A673 (cell line): Measurements from ENCODE around the gene PSMD3. TPM values are rescaled to one million over a fixed set of nuclear protein-coding genes. Genes with fewer than 3 reads are reported as not detected.
A peak's percentile ranks its signal among the peaks of the same experiment; 100 is the strongest.

Source experiments
- BruUV-seq: library from RNA; stranded (reverse); fragments of 400-500 nt; replicated peaks from 2 replicates; lab custom pipeline; 2021; lab: Mats Ljungman, UMichigan
- CTCF ChIA-PET: fragments of 300-600 bp; sonication (Branson Sonifier 250); formaldehyde crosslinking; loops from one replicate; lab custom pipeline; 2022; ENCODE audit warnings: antibody characterized with exemption; lab: Charles Lee
- POLR2A ChIA-PET: fragments of 300-600 bp; sonication (Branson Sonifier 250); formaldehyde crosslinking; loops from one replicate; lab custom pipeline; 2022; ENCODE audit warnings: antibody characterized with exemption; ENCODE audit not compliant: low non-redundant PET; lab: Charles Lee
- DNase-seq: peaks from one replicate; pipeline ENCODE4 v3.0.0-alpha.2; 2015; ENCODE audit warnings: low spot score
- H3K27ac ChIP-seq: fragments of 200-600 bp; sonication (generic); 2 replicates; pipeline ENCODE4 v1.5.1; 2016; ENCODE audit warnings: mixed run types, low read depth, mild to moderate bottlenecking, mixed read lengths, antibody characterized with exemption, low read length; ENCODE audit not compliant: poor library complexity, severe bottlenecking
- H3K27me3 ChIP-seq: fragments of 200-600 bp; sonication (generic); replicated peaks from 2 replicates; pipeline ENCODE4 v1.6.1; 2017; ENCODE audit warnings: mixed run types, low read depth, mild to moderate bottlenecking, mixed read lengths, antibody characterized with exemption, low read length; ENCODE audit not compliant: insufficient read depth, poor library complexity
- H3K36me3 ChIP-seq: fragments of 200-600 bp; sonication (generic); 2 replicates; pipeline ENCODE4 v1.6.1; 2016; ENCODE audit warnings: mixed run types, mild to moderate bottlenecking, mixed read lengths, antibody characterized with exemption, low read length; ENCODE audit not compliant: insufficient read depth, poor library complexity, severe bottlenecking
- H3K4me1 ChIP-seq: fragments of 200-600 bp; sonication (generic); 2 replicates; pipeline ENCODE4 v1.6.1; 2017; ENCODE audit warnings: mixed run types, mild to moderate bottlenecking, mixed read lengths, antibody characterized with exemption, low read length; ENCODE audit not compliant: insufficient read depth, poor library complexity, severe bottlenecking
- H3K4me3 ChIP-seq: fragments of 200-600 bp; sonication (generic); 2 replicates; pipeline ENCODE4 v1.5.1; 2016; ENCODE audit warnings: low read depth, mixed run types, mild to moderate bottlenecking, mixed read lengths, low read length; ENCODE audit not compliant: poor library complexity, severe bottlenecking
- H3K9me3 ChIP-seq: fragments of 200-600 bp; sonication (generic); 2 replicates; pipeline ENCODE4 v1.6.1; 2016; ENCODE audit warnings: mixed run types, low read depth, mild to moderate bottlenecking, mixed read lengths, antibody characterized with exemption, low read length; ENCODE audit not compliant: poor library complexity, severe bottlenecking
- EZH2 ChIP-seq: fragments of 200-600 bp; sonication (generic); IDR thresholded peaks from 2 replicates; pipeline ENCODE4 v1.6.1; 2017; ENCODE audit warnings: borderline replicate concordance, low read depth, mild to moderate bottlenecking, mixed read lengths, antibody characterized with exemption, low read length; ENCODE audit not compliant: poor library complexity, severe bottlenecking
- intact Hi-C: fragments of 100-400 bp; cut with micrococcal nuclease; formaldehyde crosslinking; loops from one replicate; pipeline ENCODE4 v1.10.0; 2022; ENCODE audit not compliant: unreplicated experiment
- total RNA-seq: library from RNA; stranded (reverse); gene quantifications from 2 replicates; pipeline ENCODE4 v1.2.3, GENCODE V29; 2021
- TF ChIP-seq, protein P1 (sequence below): fragments of 300-800, 200-600 bp; sonication (generic); conservative IDR thresholded peaks from 2 replicates; pipeline ENCODE4 v1.5.1; 2017; ENCODE audit warnings: low read depth, mild to moderate bottlenecking, antibody characterized with exemption, low read length, moderate library complexity, mixed read lengths

The PSMD3 gene
- total RNA-seq, 1 experiment from 2014 or later, result 161 TPM

DNA sequence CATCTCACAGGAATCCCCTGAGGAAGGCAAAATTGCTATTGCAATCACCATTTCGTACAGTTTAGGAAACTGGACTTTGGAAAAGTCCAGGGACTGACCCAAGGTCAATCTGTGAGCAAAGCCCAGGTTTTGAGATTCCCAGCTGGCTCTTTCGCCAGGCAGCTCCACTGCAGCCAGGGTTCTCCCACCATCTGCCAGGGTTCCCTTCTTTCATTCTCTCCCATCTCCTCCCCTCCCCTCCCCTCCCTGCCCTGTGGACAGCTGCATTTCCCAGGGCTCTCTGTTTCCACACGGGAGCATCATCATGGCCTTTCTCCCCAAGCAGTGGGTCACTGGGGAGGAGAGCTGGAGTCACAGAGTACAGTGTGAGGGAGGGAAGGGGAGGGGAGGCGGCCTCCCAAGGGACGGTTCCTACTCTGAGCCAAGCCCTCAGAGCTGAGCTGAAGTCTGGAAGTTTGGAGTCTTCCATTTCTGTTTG lies 29.7 kb upstream of the PSMD3 start:
- Histone ChIP-seq H3K27ac (no peak overlapping the region), H3K4me3 (no peak overlapping the region), H3K4me1 (no peaks in the 10 kb centered on the region), H3K27me3 (no peaks in the 10 kb centered on the region), H3K36me3 (no peaks in the 10 kb centered on the region), H3K9me3 (no peaks in the 10 kb centered on the region)
- intact Hi-C loops, result no loop called here
- TF ChIP-seq EZH2, result no peak
- TF ChIP-seq, protein P1, sequence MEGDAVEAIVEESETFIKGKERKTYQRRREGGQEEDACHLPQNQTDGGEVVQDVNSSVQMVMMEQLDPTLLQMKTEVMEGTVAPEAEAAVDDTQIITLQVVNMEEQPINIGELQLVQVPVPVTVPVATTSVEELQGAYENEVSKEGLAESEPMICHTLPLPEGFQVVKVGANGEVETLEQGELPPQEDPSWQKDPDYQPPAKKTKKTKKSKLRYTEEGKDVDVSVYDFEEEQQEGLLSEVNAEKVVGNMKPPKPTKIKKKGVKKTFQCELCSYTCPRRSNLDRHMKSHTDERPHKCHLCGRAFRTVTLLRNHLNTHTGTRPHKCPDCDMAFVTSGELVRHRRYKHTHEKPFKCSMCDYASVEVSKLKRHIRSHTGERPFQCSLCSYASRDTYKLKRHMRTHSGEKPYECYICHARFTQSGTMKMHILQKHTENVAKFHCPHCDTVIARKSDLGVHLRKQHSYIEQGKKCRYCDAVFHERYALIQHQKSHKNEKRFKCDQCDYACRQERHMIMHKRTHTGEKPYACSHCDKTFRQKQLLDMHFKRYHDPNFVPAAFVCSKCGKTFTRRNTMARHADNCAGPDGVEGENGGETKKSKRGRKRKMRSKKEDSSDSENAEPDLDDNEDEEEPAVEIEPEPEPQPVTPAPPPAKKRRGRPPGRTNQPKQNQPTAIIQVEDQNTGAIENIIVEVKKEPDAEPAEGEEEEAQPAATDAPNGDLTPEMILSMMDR, result no peak
- CTCF ChIA-PET, result no interaction called here
- POLR2A ChIA-PET, result no interaction called here
- no TSS peak for BruUV-seq
- DNase-seq, result no peak

DNA sequence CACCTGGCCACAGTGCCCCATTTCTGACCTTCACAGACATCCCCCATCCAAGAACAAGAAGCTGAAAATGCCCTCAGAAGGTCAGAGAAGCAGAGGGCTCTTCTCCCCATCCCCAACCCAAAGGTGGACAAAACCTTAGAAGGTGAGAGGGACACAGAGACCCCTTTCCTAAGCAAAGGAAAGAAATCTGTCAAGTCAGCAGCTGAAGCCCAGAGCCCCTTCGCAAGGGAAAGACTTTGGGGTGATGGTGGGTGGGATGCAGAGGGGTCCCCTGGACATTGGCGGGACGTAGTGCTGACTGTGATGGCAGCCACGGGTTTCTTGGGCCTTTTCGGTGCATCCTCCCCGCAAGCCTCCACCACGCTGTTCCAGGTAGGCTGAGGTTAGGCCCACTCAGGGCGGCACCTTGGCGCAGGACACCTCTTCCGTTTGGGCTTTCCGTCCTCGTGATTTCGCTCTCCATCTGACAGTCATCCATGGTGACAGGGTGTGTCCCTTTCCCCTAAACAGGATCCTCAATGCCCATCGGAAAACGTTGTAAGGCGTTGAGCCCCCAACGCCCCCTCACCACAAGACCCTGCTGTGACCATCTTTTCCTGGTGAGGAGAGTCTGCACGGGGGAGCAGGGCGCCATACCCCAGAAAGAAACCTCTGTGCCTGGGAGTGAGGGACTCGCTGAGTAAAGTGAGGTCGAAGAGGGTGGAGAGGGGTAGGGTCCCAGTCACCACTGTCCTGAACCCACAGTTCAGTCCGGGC lies 28.5 kb upstream of the PSMD3 start:
- no TSS peak for BruUV-seq
- DNase-seq, result no peak
- intact Hi-C loops, result no loop called here
- Histone ChIP-seq H3K9me3 (no peaks in the 10 kb centered on the region), H3K4me3 (peak overlapping the region; percentile 32), H3K27me3 (no peaks in the 10 kb centered on the region), H3K36me3 (no peaks in the 10 kb centered on the region), H3K4me1 (no peaks in the 10 kb centered on the region), H3K27ac (no peak overlapping the region)
- TF ChIP-seq, protein P1, result no peak
- TF ChIP-seq EZH2, result no peak
- CTCF ChIA-PET, result no interaction called here
- POLR2A ChIA-PET, result no interaction called here

DNA sequence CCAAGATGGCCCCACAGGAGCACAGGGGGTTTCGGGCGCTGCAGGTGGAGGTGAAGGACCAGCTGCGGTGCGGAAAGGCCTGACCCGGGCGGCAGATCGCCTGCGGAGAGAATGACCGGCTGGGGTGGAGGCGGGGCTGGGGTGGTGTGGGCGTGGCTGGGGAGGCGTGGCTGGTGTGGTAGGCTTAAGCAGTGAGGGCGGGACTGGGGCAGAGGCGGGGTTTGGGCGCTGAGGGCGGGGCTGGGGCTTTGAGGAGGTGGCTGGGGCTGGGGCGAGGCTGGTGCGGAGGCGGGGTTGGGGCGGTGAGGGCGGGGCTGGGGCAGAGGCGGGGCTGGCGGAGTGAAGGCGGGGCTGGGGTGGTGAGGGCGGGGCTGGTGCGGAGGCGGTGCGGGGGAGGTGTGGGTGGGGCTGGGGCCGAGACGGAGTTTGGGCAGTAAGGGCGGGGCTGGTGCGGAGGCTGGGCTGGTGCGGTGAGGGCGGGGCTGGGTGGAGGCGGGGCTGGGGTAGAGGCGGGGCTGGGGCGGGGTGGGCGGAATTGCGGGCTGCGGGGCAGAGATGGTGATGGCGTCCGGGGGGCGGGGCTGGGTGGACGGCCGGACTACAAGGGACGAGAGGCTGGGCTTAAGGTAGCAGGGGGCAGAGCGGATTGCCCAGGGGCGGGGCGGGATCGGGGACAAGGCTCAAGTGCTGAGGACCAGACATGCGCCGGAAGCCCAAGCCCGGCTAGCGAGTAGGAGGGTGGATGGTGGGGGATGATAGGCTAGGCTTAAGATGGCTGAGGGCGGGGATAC lies 27.7 kb upstream of the PSMD3 start:
- ChIA-PET POLR2A (no interaction called here), CTCF (no interaction called here)
- DNase-seq, result peak; percentile 85
- intact Hi-C loops, result no loop called here
- no TSS peak for BruUV-seq
- H3K9me3 ChIP-seq, result no peaks in the 10 kb centered on the region
- no peak overlapping the region for H3K27ac ChIP-seq
- no peaks in the 10 kb centered on the region for H3K36me3 ChIP-seq
- no peaks in the 10 kb centered on the region for H3K4me1 ChIP-seq
- H3K4me3 ChIP-seq, result peak overlapping the region; percentile 42
- no peaks in the 10 kb centered on the region for H3K27me3 ChIP-seq
- TF ChIP-seq EZH2, result no peak
- TF ChIP-seq, protein P1, result no peak
